OCI-LY1 (cell line): ENCODE results near the gene GRAMD1B.
"Not testable (repeated sequence)": the region's sequence is repeated elsewhere in the genome, so short reads cannot be mapped to it uniquely, and the experiment has no call there.

Source experiments
- H2AFZ ChIP-seq: fragments of 200-600 bp; sonication (generic), shearing (Covaris generic); 2 replicates; pipeline ENCODE4 v1.6.0; 2014; ENCODE audit warnings: antibody characterized with exemption, mild to moderate bottlenecking, low read length
- H3F3A ChIP-seq: fragments of 200-600 bp; sonication (generic), shearing (Covaris generic); 2 replicates; pipeline ENCODE4 v1.6.0; 2014; ENCODE audit warnings: mild to moderate bottlenecking, antibody characterized with exemption, low read length, moderate library complexity; ENCODE audit not compliant: insufficient read depth
- H3K27ac ChIP-seq: fragments of 200-600 bp; sonication (generic); 2 replicates; pipeline ENCODE4 v1.5.1; 2014; ENCODE audit warnings: low read length, mixed run types, mild to moderate bottlenecking, low read depth; ENCODE audit not compliant: poor library complexity, severe bottlenecking
- H3K27me3 ChIP-seq: fragments of 200-600 bp; sonication (generic); 2 replicates; pipeline ENCODE4 v1.6.0; 2014; ENCODE audit warnings: antibody characterized with exemption, mild to moderate bottlenecking, low read length, moderate library complexity; ENCODE audit not compliant: insufficient read depth
- H3K36me3 ChIP-seq: fragments of 200-600 bp; sonication (generic); 2 replicates; pipeline ENCODE4 v1.6.1; 2014; ENCODE audit warnings: mild to moderate bottlenecking, antibody characterized with exemption, low read length, moderate library complexity, mixed read lengths; ENCODE audit not compliant: insufficient read depth
- H3K4me1 ChIP-seq: fragments of 200-600 bp; sonication (generic); 2 replicates; pipeline ENCODE4 v1.5.1; 2014; ENCODE audit warnings: mild to moderate bottlenecking, low read length, moderate library complexity; ENCODE audit not compliant: insufficient read depth, severe bottlenecking
- H3K4me2 ChIP-seq: fragments of 200-600 bp; sonication (generic), shearing (Covaris generic); 2 replicates; pipeline ENCODE4 v1.6.1; 2014; ENCODE audit warnings: low read length
- H3K4me3 ChIP-seq: fragments of 200-600 bp; sonication (generic); 2 replicates; pipeline ENCODE4 v1.5.1; 2014; ENCODE audit warnings: low read length, low read depth, mild to moderate bottlenecking, mixed read lengths; ENCODE audit not compliant: poor library complexity, severe bottlenecking
- H3K79me2 ChIP-seq: fragments of 200-600 bp; shearing (Covaris generic); 2 replicates; pipeline ENCODE4 v1.6.1; 2016; ENCODE audit warnings: mixed run types, low read length, mixed read lengths; ENCODE audit not compliant: insufficient read depth
- H3K9ac ChIP-seq: fragments of 200-600 bp; sonication (generic), shearing (Covaris generic); 2 replicates; pipeline ENCODE4 v1.6.1; 2014; ENCODE audit warnings: mild to moderate bottlenecking, low read length, mixed read lengths
- H3K9me2 ChIP-seq: fragments of 200-600 bp; sonication (generic), shearing (Covaris generic); 2 replicates; pipeline ENCODE4 v1.6.1; 2014; ENCODE audit warnings: low read depth, mild to moderate bottlenecking, low read length, mixed read lengths
- H3K9me3 ChIP-seq: fragments of 200-600 bp; shearing (Covaris generic); 2 replicates; pipeline ENCODE4 v1.6.1; 2014; ENCODE audit warnings: low read length, mixed read lengths
- H4K20me1 ChIP-seq: fragments of 200-600 bp; sonication (generic), shearing (Covaris generic); 2 replicates; pipeline ENCODE4 v1.6.0; 2016; ENCODE audit warnings: mild to moderate bottlenecking, low read length; ENCODE audit not compliant: insufficient read depth
- EZH2 ChIP-seq: fragments of 200-600 bp; sonication (generic), shearing (Covaris generic); IDR thresholded peaks from 2 replicates; pipeline ENCODE4 v1.8.0; 2017; ENCODE audit warnings: borderline replicate concordance, mixed run types, mild to moderate bottlenecking, antibody characterized with exemption, low read length, moderate library complexity, mixed read lengths
- TF ChIP-seq, protein P1 (sequence below): fragments of 200-600 bp; sonication (generic), shearing (Covaris generic); IDR thresholded peaks from 2 replicates; pipeline ENCODE4 v1.5.1; 2017; ENCODE audit warnings: mild to moderate bottlenecking, antibody characterized with exemption, low read length, moderate library complexity, mixed read lengths

Gene GRAMD1B

DNA sequence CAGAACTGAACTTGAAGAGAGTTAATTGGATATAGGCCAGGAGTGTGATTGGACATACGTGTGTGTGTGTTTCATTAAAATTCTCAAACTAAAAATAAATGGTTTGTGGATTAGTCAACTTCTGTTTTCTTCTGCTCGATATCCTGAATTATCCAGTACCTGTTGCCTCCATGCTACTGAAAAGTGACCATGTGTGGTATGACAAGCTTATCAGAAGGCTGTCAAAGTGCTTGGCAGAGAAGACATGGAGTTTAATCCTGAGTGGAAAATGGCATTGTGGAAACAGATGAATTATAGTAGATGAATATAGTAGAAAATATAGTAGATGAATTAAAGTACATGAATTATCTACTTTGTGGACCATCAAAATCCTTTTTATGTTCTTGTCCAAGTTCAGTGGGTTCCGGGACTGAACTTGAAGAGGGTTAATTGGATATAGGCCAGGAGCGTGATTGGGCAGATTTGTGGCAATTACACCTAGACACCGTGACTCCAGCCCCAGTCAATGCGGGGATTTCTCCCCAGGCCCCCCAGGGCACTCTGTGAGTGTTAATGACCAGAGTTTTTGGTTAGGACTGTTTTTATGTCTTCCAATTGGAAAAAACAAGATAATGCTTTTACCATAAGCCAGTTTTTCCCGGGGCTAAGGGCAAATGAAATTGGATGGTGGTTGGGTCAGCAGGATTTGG lies 30.1 kb downstream of the GRAMD1B start:
- Histone ChIP-seq H3K79me2 (no peaks in the 10 kb centered on the region), H4K20me1 (no peaks in the 10 kb centered on the region), H3K9me2 (no peaks in the 10 kb centered on the region), H3K27ac (no peak overlapping the region), H3K36me3 (no peaks in the 10 kb centered on the region), H3K4me1 (no peaks in the 10 kb centered on the region), H3K27me3 (no peaks in the 10 kb centered on the region), H2AFZ (no peak overlapping the region), H3K4me2 (no peak overlapping the region), H3K4me3 (no peak overlapping the region), H3K9ac (no peak overlapping the region), H3K9me3 (no peaks in the 10 kb centered on the region), H3F3A (no peaks in the 10 kb centered on the region)
- TF ChIP-seq, protein P1, sequence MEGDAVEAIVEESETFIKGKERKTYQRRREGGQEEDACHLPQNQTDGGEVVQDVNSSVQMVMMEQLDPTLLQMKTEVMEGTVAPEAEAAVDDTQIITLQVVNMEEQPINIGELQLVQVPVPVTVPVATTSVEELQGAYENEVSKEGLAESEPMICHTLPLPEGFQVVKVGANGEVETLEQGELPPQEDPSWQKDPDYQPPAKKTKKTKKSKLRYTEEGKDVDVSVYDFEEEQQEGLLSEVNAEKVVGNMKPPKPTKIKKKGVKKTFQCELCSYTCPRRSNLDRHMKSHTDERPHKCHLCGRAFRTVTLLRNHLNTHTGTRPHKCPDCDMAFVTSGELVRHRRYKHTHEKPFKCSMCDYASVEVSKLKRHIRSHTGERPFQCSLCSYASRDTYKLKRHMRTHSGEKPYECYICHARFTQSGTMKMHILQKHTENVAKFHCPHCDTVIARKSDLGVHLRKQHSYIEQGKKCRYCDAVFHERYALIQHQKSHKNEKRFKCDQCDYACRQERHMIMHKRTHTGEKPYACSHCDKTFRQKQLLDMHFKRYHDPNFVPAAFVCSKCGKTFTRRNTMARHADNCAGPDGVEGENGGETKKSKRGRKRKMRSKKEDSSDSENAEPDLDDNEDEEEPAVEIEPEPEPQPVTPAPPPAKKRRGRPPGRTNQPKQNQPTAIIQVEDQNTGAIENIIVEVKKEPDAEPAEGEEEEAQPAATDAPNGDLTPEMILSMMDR, result no peak
- TF ChIP-seq EZH2, result no peak

DNA sequence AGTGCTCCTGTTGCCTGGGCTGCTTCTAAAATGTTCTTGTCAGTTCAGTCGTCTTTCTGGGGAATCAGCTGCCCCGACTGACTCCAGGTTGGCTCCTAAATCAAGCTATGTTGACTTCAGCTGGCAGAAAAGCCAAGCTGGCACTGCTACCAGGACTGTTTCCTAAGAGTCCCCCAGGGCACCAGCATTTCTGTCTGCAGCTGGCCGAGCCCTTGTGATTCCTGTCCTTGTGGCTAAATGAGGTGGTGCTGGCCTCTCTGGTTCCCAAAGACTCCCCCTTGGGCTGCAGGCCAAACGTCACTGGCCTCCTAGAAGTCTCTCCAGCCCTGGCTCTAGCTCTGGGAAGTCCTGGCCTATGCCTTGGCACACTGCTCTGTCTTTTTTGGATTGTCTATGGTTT lies 31.1 kb downstream of the GRAMD1B start:
- no peak overlapping the region for H3K9ac ChIP-seq
- H3K27ac ChIP-seq, result no peak overlapping the region
- H4K20me1 ChIP-seq, result no peaks in the 10 kb centered on the region
- H3K4me1 ChIP-seq, result no peaks in the 10 kb centered on the region
- no peaks in the 10 kb centered on the region for H3K27me3 ChIP-seq
- H3K36me3 ChIP-seq, result no peaks in the 10 kb centered on the region
- no peak overlapping the region for H3K4me2 ChIP-seq
- no peaks in the 10 kb centered on the region for H3K9me3 ChIP-seq
- H3K9me2 ChIP-seq, result no peaks in the 10 kb centered on the region
- no peaks in the 10 kb centered on the region for H3K79me2 ChIP-seq
- TF ChIP-seq, protein P1, result no peak
- no peak for TF ChIP-seq EZH2
- no peak overlapping the region for H3K4me3 ChIP-seq
- H2AFZ ChIP-seq, result no peak overlapping the region
- no peaks in the 10 kb centered on the region for H3F3A ChIP-seq

DNA sequence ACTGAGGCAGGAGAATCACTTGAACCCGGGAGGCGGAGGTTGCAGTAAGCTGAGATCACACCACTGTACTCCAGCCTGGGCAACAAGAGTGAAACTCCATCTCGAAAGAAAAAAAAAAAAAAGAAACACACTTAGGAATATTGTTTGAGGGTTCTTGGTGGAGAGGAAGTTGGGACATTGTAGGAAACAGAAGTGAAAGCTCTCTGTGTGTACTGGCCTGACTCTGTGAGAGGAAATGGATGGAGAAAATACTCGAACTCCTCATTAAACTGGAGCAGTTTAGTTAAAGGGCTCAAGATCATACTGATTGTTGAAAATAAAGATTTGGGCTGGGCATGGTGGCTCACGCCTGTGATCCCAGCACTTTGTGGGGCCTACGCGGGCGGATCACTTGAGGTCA lies 35.6 kb downstream of the GRAMD1B start:
- not testable (repeated sequence) for H3K36me3 ChIP-seq, H4K20me1 ChIP-seq, H3K27ac ChIP-seq, H3K4me1 ChIP-seq, H3K9me2 ChIP-seq, H3F3A ChIP-seq, H3K4me3 ChIP-seq, H3K9me3 ChIP-seq, H3K79me2 ChIP-seq, H3K9ac ChIP-seq, H3K27me3 ChIP-seq, H3K4me2 ChIP-seq, H2AFZ ChIP-seq

DNA sequence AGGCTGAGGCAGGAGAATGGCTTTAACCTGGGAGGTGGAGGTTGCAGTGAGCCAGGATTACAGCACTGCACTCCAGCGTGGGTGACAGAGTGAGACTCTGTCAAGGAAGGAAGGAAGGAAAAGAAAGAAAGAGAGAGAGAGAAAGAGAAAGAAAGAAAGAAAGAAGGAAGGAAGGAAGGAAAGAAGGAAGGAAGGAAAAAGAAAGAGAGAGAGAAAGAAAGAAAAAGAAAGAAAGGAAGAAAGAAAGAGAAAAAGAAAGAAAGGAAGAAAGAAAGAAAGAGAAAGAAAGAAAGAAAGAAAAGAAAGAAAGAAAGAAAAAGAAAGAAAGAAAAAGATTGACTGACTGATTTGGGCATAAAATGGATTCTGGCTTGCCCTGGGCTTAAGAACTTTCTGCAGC lies 36.1 kb downstream of the GRAMD1B start:
- not testable (repeated sequence) for H4K20me1 ChIP-seq, H3K27me3 ChIP-seq, H3K4me1 ChIP-seq, H3K9me2 ChIP-seq, H3F3A ChIP-seq, H3K36me3 ChIP-seq, H3K9me3 ChIP-seq, H3K4me2 ChIP-seq, H3K9ac ChIP-seq, H3K4me3 ChIP-seq, H3K27ac ChIP-seq, H2AFZ ChIP-seq, H3K79me2 ChIP-seq
